ENCODE data around the gene SDR42E2.
"Not testable (repeated sequence)": the region's sequence is repeated elsewhere in the genome, so short reads cannot be mapped to it uniquely, and the experiment has no call there.

Gene SDR42E2

GRCh38 chr16:22214402-22214801 lies 52.1 kb downstream of the SDR42E2 start:
- H3K36me3 ChIP-seq (ENCODE audit: insufficient read depth, low read length), result peaks cover 14% of the 10 kb centered on the region; the same call in 1 of the 2 replicates

GRCh38 chr16:22214889-22215288 lies 52.6 kb downstream of the SDR42E2 start:
- Histone ChIP-seq H3K79me2 (ENCODE audit: control insufficient read depth, insufficient read depth, low read length, unreplicated experiment) (peaks cover 50% of the 10 kb centered on the region), H3K4me1 (ENCODE audit: control insufficient read depth, insufficient read depth, low read length, unreplicated experiment) (peaks cover 13% of the 10 kb centered on the region), H2AFZ (ENCODE audit: low read length, unreplicated experiment) (no peak overlapping the region), H3K36me3 (ENCODE audit: insufficient read depth, low read length) (peaks cover 14% of the 10 kb centered on the region; the same call in 1 of the 2 replicates), H3K27me3 (ENCODE audit: insufficient read depth, low read length) (no peaks in the 10 kb centered on the region), H3K4me3 (ENCODE audit: low read depth, low read length) (no peak overlapping the region), H3K27ac (ENCODE audit: low read depth, low read length) (no peak overlapping the region)

More at GRCh38 chr16:22214402-22214801, 52.1 kb downstream of the SDR42E2 start:
- Histone ChIP-seq H3K27ac (ENCODE audit: low read depth, low read length) (no peak overlapping the region), H3K79me2 (ENCODE audit: control insufficient read depth, insufficient read depth, low read length, unreplicated experiment) (peaks cover 51% of the 10 kb centered on the region), H3K4me3 (ENCODE audit: low read depth, low read length) (no peak overlapping the region), H3K4me1 (ENCODE audit: control insufficient read depth, insufficient read depth, low read length, unreplicated experiment) (peaks cover 13% of the 10 kb centered on the region), H2AFZ (ENCODE audit: low read length, unreplicated experiment) (no peak overlapping the region), H3K27me3 (ENCODE audit: insufficient read depth, low read length) (no peaks in the 10 kb centered on the region)

GRCh38 chr16:22216191-22216831 lies 54.0 kb downstream of the SDR42E2 start:
- Histone ChIP-seq H2AFZ (ENCODE audit: low read length, unreplicated experiment) (no peak overlapping the region), H3K27me3 (ENCODE audit: insufficient read depth, low read length) (no peaks in the 10 kb centered on the region), H3K4me1 (ENCODE audit: control insufficient read depth, insufficient read depth, low read length, unreplicated experiment) (peaks cover 13% of the 10 kb centered on the region), H3K4me3 (ENCODE audit: low read depth, low read length) (no peak overlapping the region), H3K79me2 (ENCODE audit: control insufficient read depth, insufficient read depth, low read length, unreplicated experiment) (peaks cover 35% of the 10 kb centered on the region), H3K36me3 (ENCODE audit: insufficient read depth, low read length) (0 out of 2 replicates have a peak, but pooled peaks cover 6% of the 10 kb centered on the region), H3K27ac (ENCODE audit: low read depth, low read length) (no peak overlapping the region)

- H3K4me1 ChIP-seq (ENCODE audit: control insufficient read depth, insufficient read depth, low read length, unreplicated experiment), result peaks cover 13% of the 10 kb centered on the region
These were observed 54.5 kb downstream of the SDR42E2 start for GRCh38 chr16:22216832-22217225.

GRCh38 chr16:22217890-22218730 lies 55.8 kb downstream of the SDR42E2 start:
- no peak overlapping the region for H3K27ac ChIP-seq (ENCODE audit: low read depth, low read length)
- H3K4me1 ChIP-seq (ENCODE audit: control insufficient read depth, insufficient read depth, low read length, unreplicated experiment), result peaks cover 13% of the 10 kb centered on the region
- H3K27me3 ChIP-seq (ENCODE audit: insufficient read depth, low read length), result no peaks in the 10 kb centered on the region
- no peak overlapping the region for H3K4me3 ChIP-seq (ENCODE audit: low read depth, low read length)
- H2AFZ ChIP-seq (ENCODE audit: low read length, unreplicated experiment), result no peak overlapping the region
- 0 out of 2 replicates have a peak, but pooled peaks cover 6% of the 10 kb centered on the region for H3K36me3 ChIP-seq (ENCODE audit: insufficient read depth, low read length)
- peaks cover 25% of the 10 kb centered on the region for H3K79me2 ChIP-seq (ENCODE audit: control insufficient read depth, insufficient read depth, low read length, unreplicated experiment)

More at GRCh38 chr16:22216832-22217225, 54.5 kb downstream of the SDR42E2 start:
- H3K27ac ChIP-seq (ENCODE audit: low read depth, low read length); H2AFZ ChIP-seq (ENCODE audit: low read length, unreplicated experiment); H3K4me3 ChIP-seq (ENCODE audit: low read depth, low read length); H3K27me3 ChIP-seq (ENCODE audit: insufficient read depth, low read length); H3K36me3 ChIP-seq (ENCODE audit: insufficient read depth, low read length): not testable (repeated sequence)
- peaks cover 31% of the 10 kb centered on the region for H3K79me2 ChIP-seq (ENCODE audit: control insufficient read depth, insufficient read depth, low read length, unreplicated experiment)

GRCh38 chr16:22219389-22220068 lies 57.2 kb downstream of the SDR42E2 start:
- Histone ChIP-seq H3K27me3 (ENCODE audit: insufficient read depth, low read length) (no peaks in the 10 kb centered on the region), H2AFZ (ENCODE audit: low read length, unreplicated experiment) (no peak overlapping the region), H3K4me3 (ENCODE audit: low read depth, low read length) (no peak overlapping the region), H3K27ac (ENCODE audit: low read depth, low read length) (no peak overlapping the region), H3K4me1 (ENCODE audit: control insufficient read depth, insufficient read depth, low read length, unreplicated experiment) (peaks cover 13% of the 10 kb centered on the region), H3K79me2 (ENCODE audit: control insufficient read depth, insufficient read depth, low read length, unreplicated experiment) (peaks cover 28% of the 10 kb centered on the region), H3K36me3 (ENCODE audit: insufficient read depth, low read length) (0 out of 2 replicates have a peak, but pooled peaks cover 5% of the 10 kb centered on the region)

GRCh38 chr16:22220069-22220440 lies 57.7 kb downstream of the SDR42E2 start:
- no peaks in the 10 kb centered on the region for H3K27me3 ChIP-seq (ENCODE audit: insufficient read depth, low read length)
- no peak overlapping the region for H2AFZ ChIP-seq (ENCODE audit: low read length, unreplicated experiment)
- peaks cover 28% of the 10 kb centered on the region for H3K79me2 ChIP-seq (ENCODE audit: control insufficient read depth, insufficient read depth, low read length, unreplicated experiment)
- no peak overlapping the region for H3K27ac ChIP-seq (ENCODE audit: low read depth, low read length)
- H3K4me3 ChIP-seq (ENCODE audit: low read depth, low read length), result no peak overlapping the region
- H3K36me3 ChIP-seq (ENCODE audit: insufficient read depth, low read length), result 0 out of 2 replicates have a peak, but pooled peaks cover 2% of the 10 kb centered on the region
- peaks cover 12% of the 10 kb centered on the region for H3K4me1 ChIP-seq (ENCODE audit: control insufficient read depth, insufficient read depth, low read length, unreplicated experiment)

GRCh38 chr16:22220714-22221113 lies 58.4 kb downstream of the SDR42E2 start:
- Histone ChIP-seq H3K4me3 (ENCODE audit: low read depth, low read length) (no peak overlapping the region), H2AFZ (ENCODE audit: low read length, unreplicated experiment) (no peak overlapping the region), H3K4me1 (ENCODE audit: control insufficient read depth, insufficient read depth, low read length, unreplicated experiment) (peaks cover 9% of the 10 kb centered on the region), H3K27ac (ENCODE audit: low read depth, low read length) (no peak overlapping the region), H3K79me2 (ENCODE audit: control insufficient read depth, insufficient read depth, low read length, unreplicated experiment) (peaks cover 31% of the 10 kb centered on the region), H3K36me3 (ENCODE audit: insufficient read depth, low read length) (0 out of 2 replicates have a peak, but pooled peaks cover 2% of the 10 kb centered on the region), H3K27me3 (ENCODE audit: insufficient read depth, low read length) (no peaks in the 10 kb centered on the region)

GRCh38 chr16:22222006-22222405 lies 59.7 kb downstream of the SDR42E2 start:
- Histone ChIP-seq H3K27ac (ENCODE audit: low read depth, low read length) (no peak overlapping the region), H3K4me3 (ENCODE audit: low read depth, low read length) (no peak overlapping the region), H2AFZ (ENCODE audit: low read length, unreplicated experiment) (no peak overlapping the region), H3K36me3 (ENCODE audit: insufficient read depth, low read length) (0 out of 2 replicates have a peak, but pooled peaks cover 2% of the 10 kb centered on the region), H3K27me3 (ENCODE audit: insufficient read depth, low read length) (no peaks in the 10 kb centered on the region), H3K4me1 (ENCODE audit: control insufficient read depth, insufficient read depth, low read length, unreplicated experiment) (no peaks in the 10 kb centered on the region), H3K79me2 (ENCODE audit: control insufficient read depth, insufficient read depth, low read length, unreplicated experiment) (peaks cover 27% of the 10 kb centered on the region)

- no peak overlapping the region for H2AFZ ChIP-seq (ENCODE audit: low read length, unreplicated experiment)
- no peaks in the 10 kb centered on the region for H3K27me3 ChIP-seq (ENCODE audit: insufficient read depth, low read length)
- no peak overlapping the region for H3K4me3 ChIP-seq (ENCODE audit: low read depth, low read length)
- no peaks in the 10 kb centered on the region for H3K36me3 ChIP-seq (ENCODE audit: insufficient read depth, low read length)
- H3K27ac ChIP-seq (ENCODE audit: low read depth, low read length), result no peak overlapping the region
- H3K79me2 ChIP-seq (ENCODE audit: control insufficient read depth, insufficient read depth, low read length, unreplicated experiment), result peaks cover 21% of the 10 kb centered on the region
- H3K4me1 ChIP-seq (ENCODE audit: control insufficient read depth, insufficient read depth, low read length, unreplicated experiment), result no peaks in the 10 kb centered on the region
These were observed 60.7 kb downstream of the SDR42E2 start for GRCh38 chr16:22222998-22223397.
